ENCODE results near the gene AKAP13.

The AKAP13 gene

DNA sequence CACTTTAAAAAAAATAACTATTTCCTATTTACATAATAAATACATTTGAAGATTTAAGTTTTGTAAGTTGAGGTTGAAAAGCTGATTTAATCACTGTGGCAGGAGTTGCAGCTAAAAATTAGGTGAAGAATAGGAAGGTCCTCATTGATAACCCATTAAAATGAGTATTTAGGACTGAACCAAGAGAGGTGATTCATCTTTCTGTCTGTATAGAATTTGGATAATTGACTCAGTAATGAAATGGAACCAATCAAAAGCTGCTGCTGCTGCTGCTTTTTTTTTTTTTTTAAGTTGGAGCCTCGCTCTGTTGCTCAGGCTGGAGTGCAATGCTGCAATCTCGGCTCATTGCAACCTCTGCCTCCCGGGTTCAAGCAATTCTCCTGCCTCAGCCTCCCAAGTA is 223.8 kb downstream of the AKAP13 start:
- no peak for DNase-seq (ENCODE audit: low read depth)
- TF ChIP-seq POLR2A (IDR thresholded peaks at IDR 0.05; ENCODE audit: extremely low read depth, insufficient read length), result no peak
- TF ChIP-seq, protein P1, sequence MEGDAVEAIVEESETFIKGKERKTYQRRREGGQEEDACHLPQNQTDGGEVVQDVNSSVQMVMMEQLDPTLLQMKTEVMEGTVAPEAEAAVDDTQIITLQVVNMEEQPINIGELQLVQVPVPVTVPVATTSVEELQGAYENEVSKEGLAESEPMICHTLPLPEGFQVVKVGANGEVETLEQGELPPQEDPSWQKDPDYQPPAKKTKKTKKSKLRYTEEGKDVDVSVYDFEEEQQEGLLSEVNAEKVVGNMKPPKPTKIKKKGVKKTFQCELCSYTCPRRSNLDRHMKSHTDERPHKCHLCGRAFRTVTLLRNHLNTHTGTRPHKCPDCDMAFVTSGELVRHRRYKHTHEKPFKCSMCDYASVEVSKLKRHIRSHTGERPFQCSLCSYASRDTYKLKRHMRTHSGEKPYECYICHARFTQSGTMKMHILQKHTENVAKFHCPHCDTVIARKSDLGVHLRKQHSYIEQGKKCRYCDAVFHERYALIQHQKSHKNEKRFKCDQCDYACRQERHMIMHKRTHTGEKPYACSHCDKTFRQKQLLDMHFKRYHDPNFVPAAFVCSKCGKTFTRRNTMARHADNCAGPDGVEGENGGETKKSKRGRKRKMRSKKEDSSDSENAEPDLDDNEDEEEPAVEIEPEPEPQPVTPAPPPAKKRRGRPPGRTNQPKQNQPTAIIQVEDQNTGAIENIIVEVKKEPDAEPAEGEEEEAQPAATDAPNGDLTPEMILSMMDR (IDR thresholded peaks at IDR 0.05; ENCODE audit: low read depth, low read length), result no peak
- TF ChIP-seq, protein P2, sequence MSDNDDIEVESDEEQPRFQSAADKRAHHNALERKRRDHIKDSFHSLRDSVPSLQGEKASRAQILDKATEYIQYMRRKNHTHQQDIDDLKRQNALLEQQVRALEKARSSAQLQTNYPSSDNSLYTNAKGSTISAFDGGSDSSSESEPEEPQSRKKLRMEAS (IDR thresholded peaks at IDR 0.05; ENCODE audit: low read depth, low read length), result no peak
- no peak for TF ChIP-seq MYC (IDR thresholded peaks at IDR 0.05; ENCODE audit: low read depth, low read length)
- no peak overlapping the region for H3K4me3 ChIP-seq (ENCODE audit: low read depth, low read length)

DNA sequence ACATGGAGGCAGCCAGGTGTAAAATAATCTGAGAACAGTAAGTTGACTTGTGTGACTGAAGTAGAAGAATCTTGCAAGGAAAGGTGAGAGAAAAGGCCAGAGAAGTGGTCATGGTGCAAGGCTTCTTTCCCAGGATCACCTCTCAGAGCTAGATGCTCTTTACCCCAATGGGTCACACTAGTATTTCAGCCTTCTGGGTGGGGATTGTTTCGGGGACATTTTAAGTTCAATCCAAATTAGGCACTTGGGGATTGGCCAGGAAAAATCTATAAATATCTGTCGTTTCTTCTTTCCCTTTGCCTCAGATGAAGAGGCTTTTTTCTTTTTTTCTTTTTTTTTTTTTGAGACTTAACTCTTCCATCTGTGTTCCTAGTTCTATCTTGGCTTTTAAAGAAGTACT is 226.3 kb downstream of the AKAP13 start:
- TF ChIP-seq, protein P1 (IDR thresholded peaks at IDR 0.05; ENCODE audit: low read depth, low read length), result no peak
- no peak for DNase-seq (ENCODE audit: low read depth)
- no peak overlapping the region for H3K4me3 ChIP-seq (ENCODE audit: low read depth, low read length)

DNA sequence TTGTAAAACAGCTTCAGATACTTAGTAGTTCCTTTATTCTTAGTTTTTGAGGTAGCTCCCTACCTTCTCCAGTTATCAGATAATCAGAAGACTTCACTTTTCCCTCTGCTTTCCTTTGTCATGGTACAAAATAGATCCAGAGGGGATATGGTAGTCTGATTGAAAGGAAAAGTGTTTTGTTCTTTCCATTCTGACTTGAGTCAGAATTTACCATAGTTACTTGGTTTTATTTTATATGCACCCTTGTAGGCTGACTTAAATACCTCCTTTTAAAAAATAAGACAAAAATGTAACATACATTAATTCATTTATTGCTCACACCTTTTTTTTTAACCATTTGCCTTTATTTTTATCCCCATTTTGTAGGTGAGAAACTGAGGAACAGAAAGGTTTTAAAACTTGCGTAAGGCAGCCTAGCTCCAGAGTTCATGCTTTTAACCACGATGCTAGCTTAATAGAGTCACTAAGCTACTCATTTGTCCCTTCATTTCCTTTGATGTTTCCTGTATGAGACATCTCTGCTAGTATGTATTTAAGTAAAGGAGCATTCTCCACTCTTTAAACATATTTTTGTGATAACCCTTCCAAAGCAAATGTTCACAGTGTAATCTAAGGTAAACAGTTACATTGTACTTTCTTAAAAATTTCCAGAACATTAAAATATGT is 226.9 kb downstream of the AKAP13 start:
- DNase-seq (ENCODE audit: low read depth), result peak; percentile 25
- no peak overlapping the region for H3K4me3 ChIP-seq (ENCODE audit: low read depth, low read length)
- TF ChIP-seq, protein P2 (IDR thresholded peaks at IDR 0.05; ENCODE audit: low read depth, low read length), result no peak
- TF ChIP-seq MYC (IDR thresholded peaks at IDR 0.05; ENCODE audit: low read depth, low read length) (no peak), POLR2A (IDR thresholded peaks at IDR 0.05; ENCODE audit: extremely low read depth, insufficient read length) (no peak)
- TF ChIP-seq, protein P1 (IDR thresholded peaks at IDR 0.05; ENCODE audit: low read depth, low read length), result no peak

DNA sequence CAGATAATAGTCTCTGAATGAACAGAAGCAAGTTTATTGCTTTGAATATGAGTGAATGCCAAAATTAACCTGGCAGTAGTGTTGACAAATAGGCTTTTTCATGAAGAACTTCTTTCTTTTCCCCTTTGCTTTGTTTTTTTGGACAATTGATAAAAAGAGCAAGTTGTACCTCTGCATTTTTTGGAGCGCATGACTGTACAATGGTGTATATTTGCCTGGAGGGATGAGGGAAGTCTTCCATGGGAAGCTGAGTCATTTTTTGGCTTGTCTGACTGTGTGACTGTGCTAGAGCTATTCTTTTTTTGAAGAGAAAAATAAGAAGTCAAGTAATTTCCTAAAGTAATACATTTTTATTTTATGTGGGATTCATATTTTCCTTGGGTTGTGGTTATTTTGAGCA is 227.4 kb downstream of the AKAP13 start:
- no peak for DNase-seq (ENCODE audit: low read depth)
- no peak overlapping the region for H3K4me3 ChIP-seq (ENCODE audit: low read depth, low read length)
- TF ChIP-seq, protein P1 (IDR thresholded peaks at IDR 0.05; ENCODE audit: low read depth, low read length), result no peak
- no peak for TF ChIP-seq POLR2A (IDR thresholded peaks at IDR 0.05; ENCODE audit: extremely low read depth, insufficient read length)
- TF ChIP-seq MYC (IDR thresholded peaks at IDR 0.05; ENCODE audit: low read depth, low read length), result no peak
- TF ChIP-seq, protein P2 (IDR thresholded peaks at IDR 0.05; ENCODE audit: low read depth, low read length), result no peak

DNA sequence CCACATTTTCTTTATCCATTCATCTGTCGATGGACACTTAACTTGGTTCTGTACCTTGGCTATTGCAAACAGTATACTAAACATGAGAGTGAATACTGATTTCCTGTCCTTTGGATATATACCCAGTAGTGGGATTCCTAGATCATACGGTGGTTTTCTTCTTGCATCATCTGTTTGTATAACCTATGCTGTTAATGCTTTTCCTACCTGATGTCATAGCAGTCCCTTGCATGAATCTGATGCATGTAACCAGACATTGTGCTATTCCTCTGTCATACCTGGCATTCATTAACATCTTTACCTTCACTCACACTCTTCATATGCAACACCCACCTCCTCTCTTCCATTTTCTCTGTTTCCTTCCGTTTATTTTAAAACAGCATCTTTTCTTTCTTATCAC is 229.1 kb downstream of the AKAP13 start:
- TF ChIP-seq, protein P2 (IDR thresholded peaks at IDR 0.05; ENCODE audit: low read depth, low read length), result no peak
- TF ChIP-seq, protein P1 (IDR thresholded peaks at IDR 0.05; ENCODE audit: low read depth, low read length), result no peak
- TF ChIP-seq POLR2A (IDR thresholded peaks at IDR 0.05; ENCODE audit: extremely low read depth, insufficient read length) (no peak), MYC (IDR thresholded peaks at IDR 0.05; ENCODE audit: low read depth, low read length) (no peak)
- DNase-seq (ENCODE audit: low read depth), result no peak
- no peak overlapping the region for H3K4me3 ChIP-seq (ENCODE audit: low read depth, low read length)

DNA sequence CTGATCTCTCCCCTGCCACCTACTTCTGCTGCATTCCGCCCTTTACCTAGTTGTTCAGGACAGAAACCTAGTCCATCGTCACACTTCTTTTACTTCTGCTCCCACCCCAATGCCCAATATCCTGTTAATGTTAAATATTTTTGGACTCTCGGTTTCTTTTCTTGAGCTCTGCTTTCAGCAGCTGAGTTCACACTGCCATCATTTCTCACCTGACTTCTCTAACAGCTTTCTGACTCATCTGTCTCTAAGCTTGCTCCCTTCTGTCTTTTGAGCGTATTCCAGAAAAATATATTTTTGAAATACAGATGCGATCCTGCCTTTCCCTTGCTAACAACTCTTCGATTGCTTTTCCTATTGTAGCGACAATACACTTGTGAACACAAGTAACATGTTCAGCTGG is 231.0 kb downstream of the AKAP13 start:
- no peak for DNase-seq (ENCODE audit: low read depth)
- TF ChIP-seq, protein P2 (IDR thresholded peaks at IDR 0.05; ENCODE audit: low read depth, low read length), result no peak
- TF ChIP-seq MYC (IDR thresholded peaks at IDR 0.05; ENCODE audit: low read depth, low read length), result no peak
- TF ChIP-seq, protein P1 (IDR thresholded peaks at IDR 0.05; ENCODE audit: low read depth, low read length), result no peak
- no peak for TF ChIP-seq POLR2A (IDR thresholded peaks at IDR 0.05; ENCODE audit: extremely low read depth, insufficient read length)
- no peak overlapping the region for H3K4me3 ChIP-seq (ENCODE audit: low read depth, low read length)

All from NB4 (cell line).